Gastrocnemius medialis (tissue), 4 donors: Measurements from ENCODE around the gene AKAP9.

Experiments used
- POLR2A ChIP-seq, 2 donors: fragments of 450-650 bp; IDR thresholded peaks; one replicate each; pipeline ENCODE4 v1.6.1; 2017; ENCODE audit warnings: antibody characterized with exemption in 2 of 2, mild to moderate bottlenecking in 2 of 2, moderate library complexity in 2 of 2
- TF ChIP-seq, protein P1 (sequence below), 5 experiments: fragments of 450-650 bp in 3 of 5; fragments of 200-600 bp in 2 of 5; sonication (generic) in 2 of 5; IDR thresholded peaks in 4 of 5; conservative IDR thresholded peaks in 1 of 5; 1 replicate in 4 of 5; 2 replicates in 1 of 5; pipeline ENCODE4 v1.5.1; 2016 to 2019; ENCODE audit warnings: antibody characterized with exemption in 5 of 5, mild to moderate bottlenecking in 3 of 5, moderate library complexity in 3 of 5

- TF ChIP-seq, protein P1, sequence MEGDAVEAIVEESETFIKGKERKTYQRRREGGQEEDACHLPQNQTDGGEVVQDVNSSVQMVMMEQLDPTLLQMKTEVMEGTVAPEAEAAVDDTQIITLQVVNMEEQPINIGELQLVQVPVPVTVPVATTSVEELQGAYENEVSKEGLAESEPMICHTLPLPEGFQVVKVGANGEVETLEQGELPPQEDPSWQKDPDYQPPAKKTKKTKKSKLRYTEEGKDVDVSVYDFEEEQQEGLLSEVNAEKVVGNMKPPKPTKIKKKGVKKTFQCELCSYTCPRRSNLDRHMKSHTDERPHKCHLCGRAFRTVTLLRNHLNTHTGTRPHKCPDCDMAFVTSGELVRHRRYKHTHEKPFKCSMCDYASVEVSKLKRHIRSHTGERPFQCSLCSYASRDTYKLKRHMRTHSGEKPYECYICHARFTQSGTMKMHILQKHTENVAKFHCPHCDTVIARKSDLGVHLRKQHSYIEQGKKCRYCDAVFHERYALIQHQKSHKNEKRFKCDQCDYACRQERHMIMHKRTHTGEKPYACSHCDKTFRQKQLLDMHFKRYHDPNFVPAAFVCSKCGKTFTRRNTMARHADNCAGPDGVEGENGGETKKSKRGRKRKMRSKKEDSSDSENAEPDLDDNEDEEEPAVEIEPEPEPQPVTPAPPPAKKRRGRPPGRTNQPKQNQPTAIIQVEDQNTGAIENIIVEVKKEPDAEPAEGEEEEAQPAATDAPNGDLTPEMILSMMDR (IDR thresholded peaks at IDR 0.05 in 4 of 5, conservative IDR thresholded peaks at IDR 0.05 in 1 of 5) = no peak
- TF ChIP-seq POLR2A (IDR thresholded peaks at IDR 0.05) = no peak
Observed at GRCh38 chr7:92052684-92053083, 112.0 kb downstream of the AKAP9 start.
